HepG2 (cell line): ENCODE measurements around the gene CLEC4M. TPM values are rescaled to one million over a fixed set of nuclear protein-coding genes. Genes with fewer than 3 reads are reported as not detected.

Source experiments
- ATAC-seq: fragments of 200-7000 bp; cut with Tn5 transposase; 3 replicates; pipeline ENCODE4 v1.9.1; 2020; ENCODE audit warnings: mild to moderate bottlenecking, moderate library complexity
- BruUV-seq: library from RNA; stranded (reverse); fragments of 400-500 nt; replicated peaks from 2 replicates; lab custom pipeline; 2021; lab: Mats Ljungman, UMichigan
- CTCF ChIA-PET: fragments of 300-600 bp; formaldehyde crosslinking; extraction: SDS; loops from one replicate; lab custom pipeline; 2021; ENCODE audit warnings: low total read pairs, inconsistent platforms, low intra/inter-chr PET ratio; lab: Yijun Ruan, JAX
- POLR2A ChIA-PET: fragments of 350-600 bp; sonication (Branson Sonifier 250); formaldehyde crosslinking; loops from one replicate; lab custom pipeline; 2020; ENCODE audit warnings: antibody characterized with exemption, inconsistent platforms; lab: Yijun Ruan, JAX
- DNase-seq: peaks from one replicate; pipeline ENCODE4 v3.0.0-alpha.2; 2015; ENCODE audit warnings: low spot score
- FAIRE-seq: peaks from 3 replicates; lab custom pipeline; 2011; peaks lifted over from hg19 to GRCh38; lab: Jason Lieb, UNC
- H2AFZ ChIP-seq: one replicate; pipeline ENCODE4 v1.6.1; 2011; ENCODE audit warnings: low read length, inconsistent platforms
- H3K27ac ChIP-seq: fragments of 300-600 bp; 3 replicates; pipeline ENCODE4 v1.8.0; 2011; ENCODE audit warnings: mixed run types, mild to moderate bottlenecking, mixed read lengths, low read length, inconsistent platforms; ENCODE audit not compliant: insufficient read depth; ENCODE audit errors: extremely low read length
- H3K27me3 ChIP-seq, 2 experiments: fragments of 200-600 bp in 1 of 2; 2 replicates in 1 of 2; 3 replicates in 1 of 2; pipeline versions ENCODE4 v1.6.0 to v1.8.0; 2011; ENCODE audit warnings: low read length in 2 of 2, mild to moderate bottlenecking in 2 of 2, moderate library complexity in 2 of 2, inconsistent platforms in 1 of 2; ENCODE audit not compliant: insufficient read depth in 2 of 2, control insufficient read depth in 1 of 2
- H3K36me3 ChIP-seq, 2 experiments: fragments of 200-600 bp in 1 of 2; replicated peaks in 1 of 2; 2 replicates in 1 of 2; 3 replicates in 1 of 2; pipeline versions ENCODE4 v1.5.1 to v1.8.0; 2011; ENCODE audit warnings: low read length in 2 of 2, inconsistent platforms in 1 of 2; ENCODE audit not compliant: insufficient read depth in 2 of 2, control insufficient read depth in 1 of 2
- H3K4me1 ChIP-seq: 2 replicates; pipeline ENCODE4 v1.5.1; 2012; ENCODE audit warnings: low read length, inconsistent platforms; ENCODE audit not compliant: insufficient read depth
- H3K4me2 ChIP-seq: 2 replicates; pipeline ENCODE4 v1.6.0; 2011; ENCODE audit warnings: low read depth, low read length, inconsistent platforms
- H3K4me3 ChIP-seq, 3 experiments: fragments of 200-600 bp in 1 of 3; sonication (generic), shearing (Covaris generic) in 1 of 3; replicated peaks in 1 of 3; 2 replicates each; pipeline ENCODE4 v1.5.1; 2011 to 2016; ENCODE audit warnings: low read length in 3 of 3, inconsistent platforms in 2 of 3, low read depth in 2 of 3, mild to moderate bottlenecking in 2 of 3, control low read depth in 1 of 3, mixed read lengths in 1 of 3; ENCODE audit not compliant: insufficient read depth in 1 of 3
- H3K79me2 ChIP-seq: one replicate; pipeline ENCODE4 v1.6.1; 2011; ENCODE audit warnings: low read length, inconsistent platforms; ENCODE audit not compliant: insufficient read depth
- H3K9ac ChIP-seq: 2 replicates; pipeline ENCODE4 v1.6.0; 2011; ENCODE audit warnings: mild to moderate bottlenecking, low read depth, low read length, inconsistent platforms; ENCODE audit not compliant: insufficient read depth
- H3K9me3 ChIP-seq: 2 replicates; pipeline ENCODE4 v1.5.1; 2012; ENCODE audit warnings: mild to moderate bottlenecking, low read length
- H4K20me1 ChIP-seq: 2 replicates; pipeline ENCODE4 v1.6.0; 2011; ENCODE audit warnings: inconsistent platforms, mild to moderate bottlenecking, low read length, moderate library complexity; ENCODE audit not compliant: insufficient read depth
- CHD4 ChIP-seq: fragments of 200-600 bp; sonication (generic); IDR thresholded peaks from 2 replicates; pipeline ENCODE4 v1.7.0; 2017; ENCODE audit warnings: mild to moderate bottlenecking, low read length, borderline replicate concordance
- FOXK2 ChIP-seq: fragments of 450-650 bp; IDR thresholded peaks from 2 replicates; pipeline ENCODE4 v1.6.1; 2016
- GATAD1 ChIP-seq: IDR thresholded peaks from 2 replicates; pipeline ENCODE4 v1.6.1; 2016; ENCODE audit warnings: missing genetic modification reagents, missing compliant biosample characterization
- HMG20B ChIP-seq: conservative IDR thresholded peaks from 2 replicates; pipeline ENCODE4 v1.6.1; 2016; ENCODE audit warnings: missing genetic modification reagents, missing compliant biosample characterization
- HMGA1 ChIP-seq: sonication (generic); formaldehyde crosslinking; conservative IDR thresholded peaks from 2 replicates; pipeline ENCODE4 v1.4.0; 2020; ENCODE audit warnings: missing genetic modification reagents
- SIN3A ChIP-seq: IDR thresholded peaks from 2 replicates; pipeline ENCODE4 v1.6.1; 2011; ENCODE audit warnings: low read depth, mild to moderate bottlenecking, control low read depth, low read length, borderline replicate concordance
- STAG1 ChIP-seq: sonication (generic); formaldehyde crosslinking; IDR thresholded peaks from 2 replicates; pipeline ENCODE4 v1.4.0; 2020; ENCODE audit warnings: missing genetic modification reagents
- STAT6 ChIP-seq: sonication (generic); formaldehyde crosslinking; IDR thresholded peaks from 2 replicates; pipeline ENCODE4 v1.4.0; 2020; ENCODE audit warnings: missing genetic modification reagents, mild to moderate bottlenecking, borderline replicate concordance
- TOE1 ChIP-seq: sonication (generic); formaldehyde crosslinking; IDR thresholded peaks from 2 replicates; pipeline ENCODE4 v1.4.0; 2020; ENCODE audit warnings: mild to moderate bottlenecking, missing genetic modification reagents
- ZNF468 ChIP-seq: sonication (generic); formaldehyde crosslinking; IDR thresholded peaks from 2 replicates; pipeline ENCODE4 v1.8.0; 2022; ENCODE audit warnings: mild to moderate bottlenecking, moderate library complexity, missing genetic modification reagents
- ZNF773 ChIP-seq: sonication (generic); formaldehyde crosslinking; IDR thresholded peaks from 2 replicates; pipeline ENCODE4 v1.4.0; 2020; ENCODE audit warnings: missing genetic modification reagents, borderline replicate concordance
- WGBS: methylation state at CpG from one replicate; pipeline ENCODE4 v1.1.6; 2017; ENCODE audit warnings: low lambda C conversion rate; 5-methylcytosine and 5-hydroxymethylcytosine counted together
- in situ Hi-C: cut with HindIII; loops from 2 replicates; pipeline ENCODE4 v1.10.0; 2017; ENCODE audit warnings: low pct_unique_long_range_greater_than_20kb; ENCODE audit not compliant: extremely low pct_ligation_motif_present
- intact Hi-C: fragments of 100-400 bp; cut with micrococcal nuclease; formaldehyde crosslinking; loops from one replicate; pipeline ENCODE4 v1.10.0; 2022; ENCODE audit not compliant: unreplicated experiment
- polyA plus RNA-seq, 8 experiments: library from polyadenylated mRNA; depleted of rRNA in 3 of 8; stranded (reverse) in 7 of 8; unstranded in 1 of 8; fragments of >200 nt; fragmentation: Illumina TruSeq in 4 of 8; extraction: Trizol in 4 of 8; gene quantifications; 2 replicates each; pipeline versions ENCODE4 v1.2.1 to v1.2.3, GENCODE V29; 2011 to 2016; ENCODE audit warnings: low read depth in 4 of 8, missing spikeins in 1 of 8, mixed read lengths in 1 of 8; ENCODE audit not compliant: insufficient read depth in 1 of 8
- total RNA-seq, 5 experiments: library from RNA; depleted of rRNA; stranded (reverse); fragments of >200 nt; fragmentation: Illumina TruSeq; extraction: Trizol; gene quantifications; 2 replicates each; pipeline ENCODE4 v1.2.3, GENCODE V29; 2016; ENCODE audit warnings: low read depth in 1 of 5
- TF ChIP-seq, protein P1 (sequence below): sonication (generic); formaldehyde crosslinking; IDR thresholded peaks from 2 replicates; pipeline ENCODE4 v1.5.0; 2020; ENCODE audit warnings: mild to moderate bottlenecking, missing genetic modification reagents
- TF ChIP-seq, protein P2 (sequence below): sonication (generic); formaldehyde crosslinking; IDR thresholded peaks from 2 replicates; pipeline ENCODE4 v1.4.0; 2020; ENCODE audit warnings: missing genetic modification reagents
- TF ChIP-seq, protein P3 (sequence below): sonication (generic); formaldehyde crosslinking; IDR thresholded peaks from 2 replicates; pipeline ENCODE4 v1.5.0; 2020; ENCODE audit warnings: missing genetic modification reagents, mild to moderate bottlenecking, borderline replicate concordance

Gene CLEC4M
- total and polyA plus RNA-seq, 2 of the 13 experiments (the other 11 are each of a cell fraction or from before 2014, with no cell fraction given): not detected

DNA sequence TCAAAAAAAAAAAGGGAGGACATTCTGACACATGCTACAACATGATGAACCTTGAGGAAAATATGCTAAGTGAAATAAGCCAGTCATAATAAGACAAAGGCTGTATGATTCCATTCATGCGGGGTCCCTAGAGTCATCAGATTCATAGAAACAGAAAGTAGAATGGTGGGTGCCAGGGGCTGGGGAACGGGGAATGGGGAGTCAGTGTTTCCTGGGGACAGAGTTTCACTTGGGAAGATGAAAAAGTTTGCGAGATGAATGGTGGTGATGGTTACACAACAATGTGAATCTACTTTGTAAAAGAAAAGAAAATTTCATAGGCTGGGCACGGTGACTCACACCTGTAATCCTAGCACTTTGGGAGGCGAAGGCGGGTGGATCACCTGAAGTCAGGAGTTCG lies 25.0 kb upstream of the CLEC4M start:
- Histone ChIP-seq H3K4me2 (no peak overlapping the region), H3K27ac (no peak overlapping the region), H4K20me1 (no peaks in the 10 kb centered on the region), H3K27me3 (peaks cover 1 to 18% of the 10 kb centered on the region in 2 experiments; a peak in 2 of 5 replicates), H3K4me3 (no peak overlapping the region), H2AFZ (no peak overlapping the region), H3K9ac (no peak overlapping the region), H3K36me3 (no peaks in the 10 kb centered on the region), H3K79me2 (no peaks in the 10 kb centered on the region), H3K4me1 (0 out of 2 replicates have a peak, but pooled peaks cover 4% of the 10 kb centered on the region), H3K9me3 (no peaks in the 10 kb centered on the region)
- DNase-seq (no peak), FAIRE-seq (no peak), ATAC-seq (no peak)
- WGBS: 40% methylated on average over 7 of the region's 7 CpGs
- ChIA-PET POLR2A (no interaction called here), CTCF (no interaction called here)
- in situ Hi-C loops (no loop called here), intact Hi-C loops (no loop called here)
- BruUV-seq: no TSS peak
- TF ChIP-seq, protein P1, sequence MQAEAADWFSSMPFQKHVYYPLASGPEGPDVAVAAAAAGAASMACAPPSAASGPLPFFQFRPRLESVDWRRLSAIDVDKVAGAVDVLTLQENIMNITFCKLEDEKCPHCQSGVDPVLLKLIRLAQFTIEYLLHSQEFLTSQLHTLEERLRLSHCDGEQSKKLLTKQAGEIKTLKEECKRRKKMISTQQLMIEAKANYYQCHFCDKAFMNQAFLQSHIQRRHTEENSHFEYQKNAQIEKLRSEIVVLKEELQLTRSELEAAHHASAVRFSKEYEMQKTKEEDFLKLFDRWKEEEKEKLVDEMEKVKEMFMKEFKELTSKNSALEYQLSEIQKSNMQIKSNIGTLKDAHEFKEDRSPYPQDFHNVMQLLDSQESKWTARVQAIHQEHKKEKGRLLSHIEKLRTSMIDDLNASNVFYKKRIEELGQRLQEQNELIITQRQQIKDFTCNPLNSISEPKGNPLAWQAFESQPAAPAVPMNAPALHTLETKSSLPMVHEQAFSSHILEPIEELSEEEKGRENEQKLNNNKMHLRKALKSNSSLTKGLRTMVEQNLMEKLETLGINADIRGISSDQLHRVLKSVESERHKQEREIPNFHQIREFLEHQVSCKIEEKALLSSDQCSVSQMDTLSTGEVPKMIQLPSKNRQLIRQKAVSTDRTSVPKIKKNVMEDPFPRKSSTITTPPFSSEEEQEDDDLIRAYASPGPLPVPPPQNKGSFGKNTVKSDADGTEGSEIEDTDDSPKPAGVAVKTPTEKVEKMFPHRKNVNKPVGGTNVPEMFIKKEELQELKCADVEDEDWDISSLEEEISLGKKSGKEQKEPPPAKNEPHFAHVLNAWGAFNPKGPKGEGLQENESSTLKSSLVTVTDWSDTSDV (CRISPR knock-in tag): no peak
- TF ChIP-seq STAG1 (CRISPR knock-in tag) (no peak), ZNF773 (CRISPR knock-in tag) (no peak), HMG20B (no peak), TOE1 (CRISPR knock-in tag) (no peak), STAT6 (no peak), SIN3A (no peak), HMGA1 (CRISPR knock-in tag) (no peak), GATAD1 (CRISPR knock-in tag) (no peak), CHD4 (no peak), ZNF468 (no peak), FOXK2 (no peak)
- TF ChIP-seq, protein P2, sequence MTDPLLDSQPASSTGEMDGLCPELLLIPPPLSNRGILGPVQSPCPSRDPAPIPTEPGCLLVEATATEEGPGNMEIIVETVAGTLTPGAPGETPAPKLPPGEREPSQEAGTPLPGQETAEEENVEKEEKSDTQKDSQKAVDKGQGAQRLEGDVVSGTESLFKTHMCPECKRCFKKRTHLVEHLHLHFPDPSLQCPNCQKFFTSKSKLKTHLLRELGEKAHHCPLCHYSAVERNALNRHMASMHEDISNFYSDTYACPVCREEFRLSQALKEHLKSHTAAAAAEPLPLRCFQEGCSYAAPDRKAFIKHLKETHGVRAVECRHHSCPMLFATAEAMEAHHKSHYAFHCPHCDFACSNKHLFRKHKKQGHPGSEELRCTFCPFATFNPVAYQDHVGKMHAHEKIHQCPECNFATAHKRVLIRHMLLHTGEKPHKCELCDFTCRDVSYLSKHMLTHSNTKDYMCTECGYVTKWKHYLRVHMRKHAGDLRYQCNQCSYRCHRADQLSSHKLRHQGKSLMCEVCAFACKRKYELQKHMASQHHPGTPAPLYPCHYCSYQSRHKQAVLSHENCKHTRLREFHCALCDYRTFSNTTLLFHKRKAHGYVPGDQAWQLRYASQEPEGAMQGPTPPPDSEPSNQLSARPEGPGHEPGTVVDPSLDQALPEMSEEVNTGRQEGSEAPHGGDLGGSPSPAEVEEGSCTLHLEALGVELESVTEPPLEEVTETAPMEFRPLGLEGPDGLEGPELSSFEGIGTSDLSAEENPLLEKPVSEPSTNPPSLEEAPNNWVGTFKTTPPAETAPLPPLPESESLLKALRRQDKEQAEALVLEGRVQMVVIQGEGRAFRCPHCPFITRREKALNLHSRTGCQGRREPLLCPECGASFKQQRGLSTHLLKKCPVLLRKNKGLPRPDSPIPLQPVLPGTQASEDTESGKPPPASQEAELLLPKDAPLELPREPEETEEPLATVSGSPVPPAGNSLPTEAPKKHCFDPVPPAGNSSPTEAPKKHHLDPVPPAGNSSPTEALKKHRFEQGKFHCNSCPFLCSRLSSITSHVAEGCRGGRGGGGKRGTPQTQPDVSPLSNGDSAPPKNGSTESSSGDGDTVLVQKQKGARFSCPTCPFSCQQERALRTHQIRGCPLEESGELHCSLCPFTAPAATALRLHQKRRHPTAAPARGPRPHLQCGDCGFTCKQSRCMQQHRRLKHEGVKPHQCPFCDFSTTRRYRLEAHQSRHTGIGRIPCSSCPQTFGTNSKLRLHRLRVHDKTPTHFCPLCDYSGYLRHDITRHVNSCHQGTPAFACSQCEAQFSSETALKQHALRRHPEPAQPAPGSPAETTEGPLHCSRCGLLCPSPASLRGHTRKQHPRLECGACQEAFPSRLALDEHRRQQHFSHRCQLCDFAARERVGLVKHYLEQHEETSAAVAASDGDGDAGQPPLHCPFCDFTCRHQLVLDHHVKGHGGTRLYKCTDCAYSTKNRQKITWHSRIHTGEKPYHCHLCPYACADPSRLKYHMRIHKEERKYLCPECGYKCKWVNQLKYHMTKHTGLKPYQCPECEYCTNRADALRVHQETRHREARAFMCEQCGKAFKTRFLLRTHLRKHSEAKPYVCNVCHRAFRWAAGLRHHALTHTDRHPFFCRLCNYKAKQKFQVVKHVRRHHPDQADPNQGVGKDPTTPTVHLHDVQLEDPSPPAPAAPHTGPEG: no peak
- TF ChIP-seq, protein P3, sequence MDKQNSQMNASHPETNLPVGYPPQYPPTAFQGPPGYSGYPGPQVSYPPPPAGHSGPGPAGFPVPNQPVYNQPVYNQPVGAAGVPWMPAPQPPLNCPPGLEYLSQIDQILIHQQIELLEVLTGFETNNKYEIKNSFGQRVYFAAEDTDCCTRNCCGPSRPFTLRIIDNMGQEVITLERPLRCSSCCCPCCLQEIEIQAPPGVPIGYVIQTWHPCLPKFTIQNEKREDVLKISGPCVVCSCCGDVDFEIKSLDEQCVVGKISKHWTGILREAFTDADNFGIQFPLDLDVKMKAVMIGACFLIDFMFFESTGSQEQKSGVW (CRISPR knock-in tag): no peak
